ENCODE data around the gene SELPLG. TPM values are rescaled to one million over a fixed set of nuclear protein-coding genes. Genes with fewer than 3 reads are reported as not detected.

Gene SELPLG
- total RNA-seq, 1 donor from 2014 or later: 0.51 TPM

- DNase-seq (ENCODE audit: low read depth, low spot score): no peak
- H3K4me3 Mint-ChIP-seq: no peak overlapping the region
- H3K27ac Mint-ChIP-seq (ENCODE audit: unreplicated experiment): peak overlapping the region; percentile 43
- H3K4me1 Mint-ChIP-seq: no peaks in the 10 kb centered on the region
- peaks cover 5% of the 10 kb centered on the region for H3K9me3 Mint-ChIP-seq
- TF ChIP-seq CTCF (conservative IDR thresholded peaks at IDR 0.05): no peak
- no peaks in the 10 kb centered on the region for H3K36me3 Mint-ChIP-seq (ENCODE audit: low read depth)
- H3K27me3 Mint-ChIP-seq (ENCODE audit: low read depth): peaks cover 5% of the 10 kb centered on the region
These were observed 29.3 kb downstream of the SELPLG start for GRCh38 chr12:108604208-108604941.

DNA sequence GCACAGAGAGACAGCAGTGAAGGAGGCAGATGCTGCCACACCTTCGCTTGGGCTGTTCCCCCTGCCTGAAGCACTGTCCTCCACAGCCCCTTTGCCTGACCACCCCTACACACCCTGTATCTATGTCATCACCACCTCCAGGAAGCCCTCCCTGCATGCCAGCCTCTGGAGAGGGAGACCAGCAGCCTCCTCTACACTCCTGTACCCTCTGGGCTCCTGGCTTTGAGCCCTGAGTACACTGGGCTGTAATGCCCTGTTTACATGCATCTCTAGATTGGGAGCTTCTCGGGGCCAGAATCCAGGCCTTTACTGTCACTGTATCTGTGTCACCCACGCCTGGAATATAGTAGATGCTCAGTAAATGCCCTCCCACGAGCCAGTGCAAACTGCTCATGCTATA is 30.0 kb downstream of the SELPLG start:
- Mint-ChIP-seq H3K27me3 (ENCODE audit: low read depth) (peaks cover 5% of the 10 kb centered on the region), H3K9me3 (peaks cover 5% of the 10 kb centered on the region), H3K4me1 (no peaks in the 10 kb centered on the region), H3K27ac (ENCODE audit: unreplicated experiment) (no peak overlapping the region), H3K36me3 (ENCODE audit: low read depth) (no peaks in the 10 kb centered on the region), H3K4me3 (no peak overlapping the region)
- DNase-seq (ENCODE audit: low read depth, low spot score): no peak
- no peak for TF ChIP-seq CTCF (conservative IDR thresholded peaks at IDR 0.05)

- Mint-ChIP-seq H3K27me3 (ENCODE audit: low read depth) (peaks cover 5% of the 10 kb centered on the region), H3K27ac (ENCODE audit: unreplicated experiment) (no peak overlapping the region), H3K4me3 (no peak overlapping the region), H3K9me3 (peaks cover 5% of the 10 kb centered on the region), H3K4me1 (no peaks in the 10 kb centered on the region), H3K36me3 (ENCODE audit: low read depth) (no peaks in the 10 kb centered on the region)
- no peak for TF ChIP-seq CTCF (conservative IDR thresholded peaks at IDR 0.05)
- DNase-seq (ENCODE audit: low read depth, low spot score): no peak
These were observed 30.6 kb downstream of the SELPLG start for GRCh38 chr12:108602976-108603704.

DNA sequence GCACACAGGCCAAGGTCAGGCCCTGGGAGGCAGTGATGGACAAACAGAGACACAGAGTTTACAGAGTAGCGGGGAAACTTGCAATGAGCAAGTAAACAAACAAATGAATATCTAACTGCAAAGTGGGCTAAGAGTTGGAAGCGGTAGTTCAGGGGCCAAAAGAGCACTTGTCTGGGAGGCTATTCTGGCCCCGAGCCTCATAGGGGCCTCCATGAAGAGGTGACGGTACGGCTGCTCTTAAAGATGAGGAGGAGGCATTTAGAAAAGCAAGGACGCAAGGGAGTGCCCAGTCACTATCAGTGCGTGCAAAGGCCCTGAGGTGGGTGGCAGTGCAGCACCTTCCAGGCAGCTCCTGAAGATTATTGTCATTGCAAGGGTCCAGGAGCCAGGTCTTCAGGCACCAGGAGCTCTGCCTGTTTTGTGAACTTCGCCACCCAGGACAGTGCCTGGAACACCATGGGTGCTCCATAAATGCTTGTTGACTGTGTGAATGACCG is 31.4 kb downstream of the SELPLG start:
- H3K27ac Mint-ChIP-seq (ENCODE audit: unreplicated experiment): no peak overlapping the region

DNA sequence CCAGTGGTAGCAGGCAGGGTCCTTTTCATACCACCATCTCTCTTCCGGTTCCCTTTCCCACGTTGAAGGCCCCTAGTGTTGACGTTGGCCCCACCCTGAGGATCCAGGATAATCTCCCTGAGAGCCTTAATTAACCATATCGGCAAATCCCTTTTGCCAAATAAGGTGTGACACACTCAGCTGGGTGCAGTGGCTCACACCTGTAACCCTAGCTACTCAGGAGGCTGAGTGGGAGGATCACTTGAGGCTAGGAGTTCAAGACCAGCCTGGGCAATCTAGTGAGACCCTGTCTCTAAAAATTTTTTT is 33.0 kb downstream of the SELPLG start:
- Mint-ChIP-seq H3K36me3 (ENCODE audit: low read depth) (no peaks in the 10 kb centered on the region), H3K27me3 (ENCODE audit: low read depth) (peaks cover 5% of the 10 kb centered on the region), H3K27ac (ENCODE audit: unreplicated experiment) (no peak overlapping the region), H3K4me1 (peaks cover 7% of the 10 kb centered on the region), H3K9me3 (peaks cover 5% of the 10 kb centered on the region), H3K4me3 (no peak overlapping the region)
- TF ChIP-seq CTCF (conservative IDR thresholded peaks at IDR 0.05): no peak
- no peak for DNase-seq (ENCODE audit: low read depth, low spot score)

More for the DNA sequence above, 31.4 kb downstream of the SELPLG start:
- peaks cover 6% of the 10 kb centered on the region for H3K4me1 Mint-ChIP-seq
- DNase-seq (ENCODE audit: low read depth, low spot score): no peak
- peaks cover 5% of the 10 kb centered on the region for H3K9me3 Mint-ChIP-seq
- peaks cover 5% of the 10 kb centered on the region for H3K27me3 Mint-ChIP-seq (ENCODE audit: low read depth)
- no peak overlapping the region for H3K4me3 Mint-ChIP-seq
- no peak for TF ChIP-seq CTCF (conservative IDR thresholded peaks at IDR 0.05)
- no peaks in the 10 kb centered on the region for H3K36me3 Mint-ChIP-seq (ENCODE audit: low read depth)
